ENCODE measurements around the gene MRPL49.
"Not testable (repeated sequence)": the region's sequence is repeated elsewhere in the genome, so short reads cannot be mapped to it uniquely, and the experiment has no call there.

The MRPL49 gene

DNA sequence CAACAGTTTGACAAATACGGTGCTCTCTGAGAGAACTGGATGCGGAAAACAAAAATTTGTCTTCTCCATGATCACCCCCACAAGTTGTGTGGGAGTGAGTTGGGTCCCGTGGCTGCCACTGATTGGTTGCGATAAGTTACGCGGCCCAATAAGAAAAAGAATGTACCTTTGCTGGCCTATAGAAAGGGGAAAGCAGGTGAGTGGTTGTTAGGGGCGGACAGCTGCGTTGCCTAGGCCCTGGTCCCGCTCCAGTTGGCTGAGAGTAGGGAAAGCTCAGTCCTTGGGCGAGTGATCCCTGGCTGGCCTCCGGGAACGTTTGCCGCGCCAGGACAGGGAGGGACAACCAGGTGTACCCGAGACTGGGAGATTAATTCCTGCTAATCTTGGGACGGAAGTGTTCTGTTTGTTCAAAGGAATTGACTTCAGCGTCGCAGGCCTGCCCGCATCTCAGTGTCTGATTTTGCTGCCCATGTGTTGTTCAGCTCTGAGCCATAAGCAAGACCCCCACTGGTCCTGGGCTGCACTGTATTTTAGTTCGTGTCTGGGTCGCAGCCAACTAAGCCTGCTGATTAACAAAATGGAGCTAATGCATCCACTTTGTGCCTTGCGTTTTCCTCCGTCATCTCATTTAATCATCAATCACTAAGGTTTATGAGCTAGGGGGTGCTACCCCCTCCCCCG is 13.0 kb downstream of the MRPL49 start:
- peak; percentile 73 for DNase-seq

DNA sequence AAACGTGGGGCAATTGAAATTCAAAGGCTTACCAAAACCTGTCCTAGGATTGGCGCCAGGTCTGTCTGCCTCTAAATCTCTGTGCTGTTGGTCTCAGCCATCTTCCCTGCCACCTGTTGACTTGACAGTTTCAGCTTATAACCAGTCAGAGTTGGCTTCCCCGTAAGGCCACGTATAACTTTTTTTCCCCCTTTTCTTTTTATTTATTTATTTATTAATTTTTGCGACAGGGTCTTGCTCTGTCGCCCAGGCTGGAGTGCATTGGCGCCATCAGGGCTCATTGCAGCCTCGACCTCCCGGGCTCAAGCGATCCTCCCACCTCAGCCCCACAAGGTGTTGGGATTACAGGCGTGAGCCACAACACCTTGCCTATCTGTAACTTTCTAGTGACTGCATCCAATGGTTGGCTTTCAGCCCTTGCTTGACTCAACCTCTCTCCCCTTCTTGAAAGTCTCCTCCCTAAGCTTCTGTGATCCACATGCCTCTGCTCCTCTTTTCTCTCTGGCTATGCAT is 13.6 kb downstream of the MRPL49 start:
- no peak for DNase-seq

DNA sequence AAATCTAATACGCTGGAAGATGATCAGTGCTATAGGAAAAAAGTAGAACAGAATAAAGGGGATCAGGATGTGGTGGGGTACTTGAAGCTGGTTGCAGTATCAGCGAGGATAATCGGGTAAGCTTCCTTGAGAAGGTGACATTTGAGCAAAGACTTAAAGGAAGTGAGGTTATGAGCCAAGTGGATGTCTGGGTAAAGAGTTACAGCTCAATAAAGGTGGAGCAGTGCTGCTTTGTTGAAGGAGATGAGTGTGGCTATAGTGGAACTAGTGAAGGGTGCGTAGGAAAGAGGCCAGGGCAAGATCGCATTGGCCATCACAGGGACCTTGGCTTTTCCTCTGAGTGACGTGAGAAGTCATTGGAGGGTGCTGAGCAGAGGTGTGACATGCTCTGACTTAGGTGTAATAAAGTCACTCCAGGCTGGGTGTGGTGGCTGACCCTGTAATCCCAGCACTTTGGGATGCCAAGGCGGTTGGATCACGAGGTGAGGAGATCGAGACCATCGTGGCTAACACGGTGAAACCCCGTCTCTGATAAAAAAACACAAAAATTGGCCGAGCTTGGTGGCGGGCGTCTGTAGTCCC is 14.5 kb downstream of the MRPL49 start:
- DNase-seq = no peak

DNA sequence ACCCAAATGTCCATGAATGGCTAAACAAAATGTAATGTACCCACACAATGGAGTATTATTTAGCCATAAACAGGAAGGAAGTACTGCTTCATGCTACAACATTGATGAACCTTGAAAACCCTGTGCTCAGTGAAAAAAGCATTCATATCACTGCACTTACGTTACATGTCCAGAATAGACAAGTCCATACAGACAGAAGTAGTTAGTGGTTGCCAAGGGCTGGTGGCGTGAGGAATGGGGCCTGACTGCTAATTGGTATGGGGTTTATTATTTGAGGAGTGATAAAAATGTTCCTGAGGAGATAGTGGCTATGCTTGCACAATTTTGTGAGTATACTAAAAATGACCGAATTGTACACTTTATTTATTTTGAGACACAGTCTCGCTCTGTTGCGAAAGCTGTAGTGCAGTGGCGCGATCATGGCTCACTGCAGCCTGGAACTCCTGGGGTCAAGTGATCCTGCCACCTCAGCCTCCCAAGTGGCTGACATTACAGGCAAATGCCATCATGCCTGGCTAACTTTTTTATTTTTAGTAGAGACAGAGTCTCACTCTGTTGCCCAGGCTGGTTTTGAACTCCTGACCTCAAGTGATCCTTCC is 19.9 kb downstream of the MRPL49 start:
- DNase-seq = no peak

DNA sequence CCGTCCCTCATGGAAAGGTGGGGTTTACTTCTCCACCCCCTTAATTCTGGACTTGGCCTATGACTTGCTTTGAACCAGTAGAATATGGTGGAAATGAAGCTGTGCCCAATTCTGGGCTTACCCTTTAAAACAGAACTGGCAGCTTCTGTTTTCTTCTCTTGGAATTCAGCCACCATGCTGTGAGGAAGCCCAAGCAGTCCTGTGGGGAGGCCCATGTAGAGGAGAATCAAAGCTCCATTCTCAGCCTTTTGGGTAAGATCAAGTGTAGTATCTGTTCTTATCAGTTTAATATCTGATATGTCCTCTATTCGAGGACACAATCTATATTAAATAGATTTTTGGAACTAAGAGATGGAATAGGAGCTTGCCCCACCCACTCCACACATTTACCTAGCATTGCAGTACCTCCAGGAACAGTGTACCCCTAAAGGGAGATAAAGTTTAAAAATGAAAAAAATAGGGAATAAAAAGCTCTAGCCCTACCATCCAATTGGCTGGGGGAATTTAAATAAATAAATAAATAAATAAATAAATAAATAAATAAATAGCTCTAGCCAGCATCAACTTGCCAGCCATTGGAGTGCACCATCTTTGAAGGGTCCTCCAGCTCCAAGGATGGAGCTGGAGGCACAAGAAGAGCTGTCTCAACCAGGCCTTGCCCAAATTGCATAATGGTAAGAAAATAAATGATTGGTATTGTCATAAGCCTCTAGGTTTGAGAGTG is 25.4 kb downstream of the MRPL49 start:
- DNase-seq = no peak

DNA sequence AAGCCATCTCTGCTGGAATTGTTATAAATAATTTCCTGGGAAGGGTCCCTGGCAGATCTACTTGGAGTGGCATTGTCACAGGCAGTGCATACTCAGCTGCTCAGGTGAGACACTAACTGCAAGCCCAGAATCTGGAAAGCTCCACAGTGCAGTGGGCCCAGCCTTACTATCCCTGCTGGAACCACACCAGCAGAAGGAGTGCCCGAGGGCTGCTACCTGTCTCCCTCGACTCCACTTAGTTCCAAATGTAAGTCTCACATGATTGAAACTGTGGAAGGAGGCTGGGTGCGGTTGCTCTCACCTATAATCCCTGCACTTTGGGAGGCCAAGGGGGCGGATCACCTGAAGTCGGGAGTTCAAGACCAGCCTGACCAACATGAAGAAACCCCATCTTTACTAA is 26.5 kb downstream of the MRPL49 start:
- no peak for DNase-seq

DNA sequence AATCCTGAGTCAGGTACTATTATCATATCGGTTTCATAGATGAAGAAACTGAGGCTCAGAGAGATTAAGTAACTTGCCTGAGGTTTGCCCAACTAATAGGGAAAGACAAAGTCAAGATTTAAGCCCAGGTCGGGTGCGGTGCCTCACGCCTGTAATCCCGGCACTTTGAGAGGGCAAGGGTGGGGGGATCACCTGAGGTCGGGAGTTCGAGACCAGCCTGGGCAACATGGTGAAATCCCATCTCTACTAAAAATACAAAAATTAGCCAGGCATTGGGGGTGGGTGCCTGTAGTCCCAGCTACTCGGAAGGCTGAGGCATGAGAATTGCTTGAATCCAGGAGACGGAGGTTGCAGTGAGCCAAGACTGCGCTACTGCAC is 28.0 kb downstream of the MRPL49 start:
- not testable (repeated sequence) for DNase-seq

DNA sequence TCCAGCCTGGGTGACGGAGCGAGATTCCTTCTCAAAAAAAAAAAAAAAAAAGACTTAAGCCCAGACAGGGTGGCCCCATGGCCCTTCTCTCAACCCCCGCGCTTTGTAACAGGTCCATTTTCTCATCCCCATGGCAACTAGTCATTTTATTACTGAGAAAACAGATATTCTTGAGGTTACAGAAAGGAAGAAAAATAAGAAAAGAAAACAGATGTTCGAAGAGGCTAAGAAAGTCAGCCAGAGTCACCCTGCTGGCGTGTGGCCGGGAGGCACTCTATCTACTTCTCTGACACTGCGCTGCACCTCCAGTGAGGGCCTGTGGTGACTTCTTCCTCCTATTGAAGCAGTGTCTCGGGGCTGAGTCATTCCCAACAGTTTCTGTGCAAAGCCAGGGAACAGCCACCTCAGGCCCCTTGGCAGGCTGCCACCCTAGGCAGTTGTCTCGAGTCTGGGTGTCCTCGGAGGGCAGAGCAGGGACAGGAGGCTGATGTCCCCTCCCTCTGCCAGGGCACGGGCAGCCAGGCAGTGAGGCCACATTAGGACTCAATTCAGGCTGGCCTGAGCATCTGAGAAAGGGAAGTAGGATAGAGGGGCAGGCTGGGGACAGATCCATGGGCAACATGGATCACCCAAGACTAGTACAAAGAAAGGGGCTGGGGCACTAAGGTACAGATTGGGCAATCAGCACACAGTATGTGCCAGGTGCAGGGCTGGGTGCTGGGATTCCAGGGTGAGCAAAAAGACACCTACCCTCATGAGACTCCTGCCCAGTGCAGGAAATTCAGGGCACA is 28.6 kb downstream of the MRPL49 start:
- DNase-seq = no peak

DNA sequence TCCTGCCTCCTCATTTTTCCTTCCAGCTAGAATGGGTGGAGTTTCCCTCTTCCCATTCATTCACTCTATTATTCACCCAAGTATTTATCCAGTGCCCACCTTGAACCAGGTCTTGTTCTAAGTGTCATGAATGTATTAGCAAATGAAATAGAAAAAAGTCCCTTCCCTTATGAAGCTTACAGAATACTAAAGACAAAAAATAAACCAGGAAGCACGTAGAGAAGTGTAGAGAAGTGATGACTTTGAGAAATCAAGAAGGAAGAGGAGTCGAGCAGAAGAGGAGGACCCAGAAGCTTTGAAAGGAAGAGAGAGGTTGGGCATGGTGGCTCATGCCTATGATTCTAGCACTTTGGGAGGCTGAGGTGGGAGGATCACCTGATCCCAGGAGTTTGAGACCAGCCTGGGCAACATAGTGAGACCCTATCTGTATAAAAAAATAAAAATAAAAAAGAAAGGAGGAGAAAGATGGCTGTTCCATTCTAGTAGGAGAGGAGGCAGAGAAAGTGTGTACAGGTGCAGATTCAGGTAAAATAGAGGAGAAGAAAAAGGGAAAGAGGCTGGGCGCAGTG is 29.3 kb downstream of the MRPL49 start:
- no peak for DNase-seq

DNA sequence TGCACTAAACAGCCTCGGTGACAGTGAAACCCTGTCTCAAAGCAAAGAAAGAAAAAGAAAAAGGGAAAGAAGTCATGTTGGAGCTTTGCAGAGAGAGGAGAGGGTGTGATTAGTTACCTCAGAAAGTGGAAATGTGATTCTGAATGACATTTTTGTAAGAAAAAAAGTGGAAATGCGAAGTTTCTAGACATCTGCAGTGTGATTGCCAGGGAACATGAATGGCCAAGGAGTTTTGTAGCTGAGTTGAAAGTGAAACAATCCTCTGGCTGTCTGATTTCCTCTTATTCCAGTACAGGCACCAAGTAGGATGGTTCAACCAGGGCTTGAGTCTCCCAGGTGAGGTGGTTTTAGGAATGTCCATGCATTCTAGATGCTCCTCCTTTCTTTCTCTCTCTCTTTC is 30.0 kb downstream of the MRPL49 start:
- DNase-seq = no peak

DNA sequence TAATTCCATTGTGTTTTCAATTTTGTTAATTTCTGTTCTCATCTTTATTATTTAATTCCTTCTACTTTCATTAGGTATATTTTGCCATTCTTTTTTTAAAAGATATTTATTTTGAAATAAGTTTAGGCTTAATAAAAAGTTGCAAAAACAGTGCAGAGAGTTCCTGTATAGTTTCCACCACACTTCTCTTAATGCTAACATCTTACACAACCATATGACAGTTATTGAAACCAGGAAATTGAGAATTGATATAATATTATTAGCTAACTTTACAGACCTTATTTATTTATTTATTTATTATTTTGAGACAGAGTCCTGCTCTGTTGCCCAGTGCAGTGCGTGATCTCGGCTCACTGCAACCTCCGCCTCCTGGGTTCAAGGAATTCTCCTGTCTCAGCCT is 34.1 kb downstream of the MRPL49 start:
- no peak for DNase-seq

DNA sequence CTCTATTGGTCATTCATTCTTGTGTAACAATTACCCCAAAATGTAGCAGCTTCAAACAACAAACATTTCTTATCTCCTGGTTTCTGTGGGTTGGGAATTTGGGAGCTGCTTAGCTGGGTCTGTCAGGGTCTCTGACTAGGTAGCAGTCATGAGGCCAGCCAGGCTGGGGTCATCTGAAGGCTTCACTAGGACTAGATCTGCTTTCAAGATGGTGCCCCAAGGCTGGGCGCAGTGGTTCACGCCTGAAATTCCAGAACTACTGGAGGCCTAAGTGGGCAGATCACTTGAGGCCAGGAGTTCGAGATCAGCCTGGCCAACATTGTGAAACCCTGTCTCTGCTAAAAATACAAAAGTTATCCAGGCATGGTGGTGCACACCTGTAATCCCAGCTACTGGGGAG is 34.8 kb downstream of the MRPL49 start:
- no peak for DNase-seq

DNA sequence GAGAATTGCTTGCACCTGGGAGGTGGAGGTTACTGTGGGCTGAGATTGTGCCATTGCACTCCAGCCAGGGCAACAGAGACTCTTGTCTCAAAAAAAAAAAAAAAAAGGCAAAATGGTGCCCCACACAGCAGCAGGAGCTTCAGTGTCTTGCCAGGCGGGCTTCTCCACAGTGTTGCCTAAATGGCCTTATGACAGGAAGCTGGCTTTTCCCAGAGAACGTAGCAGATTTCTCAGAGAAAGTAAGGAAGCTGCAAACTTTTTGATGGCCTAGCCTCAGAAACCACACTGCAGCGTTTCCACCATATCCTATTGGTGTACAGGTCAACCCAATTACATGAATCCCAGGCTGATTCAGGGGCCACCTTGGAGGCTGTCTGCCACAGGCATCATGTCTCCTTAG is 35.2 kb downstream of the MRPL49 start:
- no peak for DNase-seq

DNA sequence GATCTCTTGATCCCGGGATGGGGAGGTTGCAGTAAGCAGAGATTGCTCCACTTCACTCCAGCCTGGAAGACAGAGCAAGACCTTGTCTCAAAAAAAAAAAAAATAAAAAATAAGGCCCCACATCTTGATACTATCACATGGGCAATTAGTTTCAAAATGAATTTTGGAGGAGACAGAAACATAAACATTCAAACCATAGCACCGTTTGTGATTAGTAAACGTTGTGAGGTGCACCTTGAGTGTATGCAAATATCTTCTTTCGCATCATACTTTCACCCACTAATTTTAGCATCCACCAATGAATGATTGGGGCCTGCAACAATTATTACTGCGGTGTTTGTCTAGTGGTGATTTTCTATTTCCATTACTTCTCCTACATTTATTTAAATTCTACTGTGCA is 36.9 kb downstream of the MRPL49 start:
- no peak for DNase-seq

DNA sequence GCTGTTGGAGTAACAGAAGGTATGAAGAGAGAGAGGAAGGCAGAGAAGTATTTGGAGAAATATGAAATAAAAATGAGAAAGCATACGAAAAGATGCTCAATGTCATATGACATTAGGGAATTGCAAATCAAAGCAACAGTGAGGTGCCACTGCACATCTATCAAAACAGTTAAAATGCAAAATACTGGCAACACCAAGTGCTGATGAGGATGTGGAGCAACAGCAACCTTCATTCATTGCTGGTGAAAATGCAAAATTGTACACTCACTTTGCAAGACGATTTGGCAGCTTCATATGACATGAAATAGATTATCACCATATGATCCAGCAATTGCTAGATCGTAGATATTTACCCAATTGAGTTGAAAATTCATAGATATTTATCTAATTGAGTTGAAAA is 38.5 kb downstream of the MRPL49 start:
- DNase-seq = no peak

DNA sequence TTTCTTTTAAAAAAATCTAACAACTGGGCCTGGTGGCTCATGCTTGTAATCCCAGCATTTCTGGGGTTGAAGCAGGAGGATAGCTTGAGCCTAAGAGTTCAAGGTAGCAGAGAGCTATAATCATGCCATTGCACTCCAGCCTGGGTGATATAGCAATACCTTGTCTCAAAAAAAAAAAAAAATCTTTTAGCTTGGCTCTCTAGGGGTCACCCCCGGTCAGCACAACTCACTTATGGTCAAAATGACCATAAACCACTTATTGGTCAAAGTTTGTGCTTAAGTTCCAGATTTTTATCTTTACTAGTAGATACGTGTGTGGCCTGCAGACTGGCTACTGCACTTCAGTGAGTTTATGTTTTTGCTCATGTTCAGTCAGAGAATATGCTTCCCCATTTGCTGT is 41.6 kb downstream of the MRPL49 start:
- no peak for DNase-seq

DNA sequence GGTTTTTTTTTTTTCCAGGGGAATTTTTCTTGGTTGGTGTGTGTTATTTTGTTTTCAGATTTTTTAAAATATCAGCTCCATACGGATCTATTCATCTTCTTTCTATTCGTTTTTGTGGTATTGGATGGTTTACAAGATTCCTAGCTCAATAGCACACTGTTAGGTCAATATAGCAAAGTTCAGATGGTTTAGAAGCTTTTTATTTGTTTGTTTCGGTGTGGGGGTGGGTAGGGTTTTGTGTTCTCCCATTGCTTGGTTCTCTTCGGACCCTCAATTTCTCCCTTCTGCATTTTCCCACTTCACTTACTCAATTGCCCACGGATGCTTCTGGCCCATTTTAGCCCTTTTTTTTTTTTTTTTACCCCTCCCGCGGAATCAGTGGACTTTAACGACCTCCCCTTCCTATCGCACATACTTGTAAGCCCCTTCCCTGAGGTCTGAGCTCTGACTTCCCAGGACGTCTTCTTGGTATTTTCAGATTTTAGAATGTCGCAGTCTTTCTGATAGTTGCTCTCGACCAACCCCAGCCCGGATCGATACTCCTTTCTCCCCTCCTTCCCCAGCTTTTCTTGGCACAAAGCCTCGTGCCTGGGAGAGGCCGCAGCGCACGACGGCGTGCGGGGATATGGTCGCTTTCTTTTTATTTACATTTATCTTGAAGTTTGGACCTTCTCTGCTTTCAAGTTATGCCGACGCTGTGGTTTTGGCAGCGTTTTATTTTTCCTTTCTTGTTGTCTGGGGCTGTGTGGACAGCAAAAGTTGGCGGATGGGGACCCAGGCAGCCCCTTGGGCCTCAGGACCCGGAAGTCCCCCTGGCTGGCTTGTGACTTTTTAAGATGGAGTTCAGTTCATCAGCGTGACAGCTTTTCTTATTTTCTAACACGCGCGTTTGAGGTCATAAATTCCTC is 43.5 kb downstream of the MRPL49 start:
- no peak for DNase-seq

DNA sequence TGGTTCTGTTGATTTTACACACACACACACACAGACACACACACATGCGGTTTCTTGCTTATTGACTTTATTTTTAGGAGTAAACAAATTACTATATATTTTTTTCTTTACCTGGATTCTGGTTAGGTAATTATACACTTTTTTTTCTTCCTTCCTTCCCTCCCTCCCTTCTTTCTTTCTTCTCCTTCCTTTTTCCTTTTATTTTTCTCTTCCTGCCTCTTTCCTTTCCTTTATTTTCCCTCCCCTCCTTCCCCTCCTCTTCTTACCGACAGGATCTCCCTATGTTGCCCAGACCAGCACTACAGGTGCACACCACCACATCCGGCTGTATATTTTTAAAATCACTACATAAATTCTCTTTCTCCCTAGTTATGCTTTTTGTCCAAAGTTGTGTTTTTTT is 44.8 kb downstream of the MRPL49 start:
- no peak for DNase-seq

DNA sequence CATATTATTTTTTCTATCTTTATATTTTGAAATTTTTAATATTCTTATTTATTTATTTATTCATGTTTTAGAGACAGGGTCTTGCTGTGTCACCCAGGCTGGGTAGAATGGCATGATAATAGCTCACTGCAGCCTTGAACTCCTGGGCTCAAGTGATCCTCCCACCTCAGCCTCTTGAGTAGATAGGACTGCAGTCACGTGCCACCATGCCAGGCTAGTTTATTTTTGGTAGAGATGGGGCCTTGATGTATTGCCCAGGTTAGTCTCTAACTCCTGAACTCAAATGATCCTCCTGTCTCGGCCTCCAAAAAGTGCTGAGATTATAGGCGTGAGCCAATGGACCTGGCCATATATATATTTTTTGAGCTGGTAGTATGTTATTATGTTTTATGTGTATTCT is 45.5 kb downstream of the MRPL49 start:
- no peak for DNase-seq

DNA sequence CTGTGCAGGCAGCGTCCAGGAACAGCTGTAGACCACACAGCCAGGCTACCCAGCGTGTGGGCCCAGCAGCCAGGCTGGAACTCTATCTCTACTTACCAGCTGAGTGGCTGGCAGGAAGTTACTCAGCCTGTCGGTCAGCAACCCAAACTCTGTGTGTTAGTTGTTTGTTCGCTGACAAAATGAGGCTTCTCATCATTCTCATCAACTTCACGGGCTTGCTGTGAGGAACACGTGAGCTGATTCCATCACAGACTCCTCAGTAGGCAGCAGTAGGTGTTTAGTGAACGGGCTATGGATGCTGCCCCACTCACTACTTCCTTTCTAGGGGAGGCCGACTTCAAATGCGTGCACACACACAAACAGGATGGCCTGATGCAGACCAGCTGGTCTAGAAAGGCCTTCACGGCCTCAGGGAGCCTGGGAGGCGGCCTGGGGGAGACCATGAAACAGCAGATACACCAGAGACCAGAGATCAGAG is 47.1 kb downstream of the MRPL49 start:
- no peak for DNase-seq

DNA sequence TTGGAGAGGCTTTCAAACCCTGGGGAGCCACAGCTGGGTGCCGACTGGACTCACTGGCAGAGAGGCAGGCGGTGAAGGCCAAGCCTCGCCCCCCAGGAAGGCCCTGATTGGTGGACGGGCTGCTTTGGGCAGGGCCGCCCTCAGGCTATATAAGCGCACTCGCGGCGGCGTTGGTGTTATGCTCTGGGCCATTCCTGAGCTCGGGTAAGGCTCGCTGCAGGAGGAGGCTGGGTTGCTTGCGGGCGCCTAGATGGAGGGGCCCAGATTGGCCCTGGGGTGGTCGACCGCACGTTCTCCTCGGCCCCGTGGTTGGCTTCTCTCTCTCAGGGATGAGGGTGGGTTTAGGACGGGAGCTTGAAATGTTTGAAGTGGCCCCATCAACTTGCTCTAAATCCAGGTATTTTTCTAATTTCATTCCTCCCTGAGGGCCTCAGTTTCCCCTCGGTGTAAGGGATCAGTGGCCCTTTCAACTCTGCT is 48.0 kb downstream of the MRPL49 start, which contains the start of gene SPDYC:
SPDYC (plus strand) TSS at position 176 of the 477 bp plus-strand sequence. CDS start 1,125 bp downstream, outside the sequence.
- DNase-seq = no peak

Measured in activated effector memory CD4-positive, alpha-beta T cell treated with Interleukin-2 at 50 U/mL for 16 hours (primary cell).